ENCODE measurements around the gene FUT6.
"Not testable (repeated sequence)": the region's sequence is repeated elsewhere in the genome, so short reads cannot be mapped to it uniquely, and the experiment has no call there.

FUT6 gene

GRCh38 chr19:5787409-5788182, 51.9 kb downstream of the FUT6 start:
- no peak for DNase-seq (ENCODE audit: extremely low read depth in 1 of 2, low read depth in 1 of 2)

GRCh38 chr19:5786593-5787408, 52.7 kb downstream of the FUT6 start:
- no peak for DNase-seq (ENCODE audit: extremely low read depth in 1 of 2, low read depth in 1 of 2)

GRCh38 chr19:5785423-5785822, 54.1 kb downstream of the FUT6 start:
- DNase-seq (ENCODE audit: extremely low read depth in 1 of 2, low read depth in 1 of 2), result no peak

DNA sequence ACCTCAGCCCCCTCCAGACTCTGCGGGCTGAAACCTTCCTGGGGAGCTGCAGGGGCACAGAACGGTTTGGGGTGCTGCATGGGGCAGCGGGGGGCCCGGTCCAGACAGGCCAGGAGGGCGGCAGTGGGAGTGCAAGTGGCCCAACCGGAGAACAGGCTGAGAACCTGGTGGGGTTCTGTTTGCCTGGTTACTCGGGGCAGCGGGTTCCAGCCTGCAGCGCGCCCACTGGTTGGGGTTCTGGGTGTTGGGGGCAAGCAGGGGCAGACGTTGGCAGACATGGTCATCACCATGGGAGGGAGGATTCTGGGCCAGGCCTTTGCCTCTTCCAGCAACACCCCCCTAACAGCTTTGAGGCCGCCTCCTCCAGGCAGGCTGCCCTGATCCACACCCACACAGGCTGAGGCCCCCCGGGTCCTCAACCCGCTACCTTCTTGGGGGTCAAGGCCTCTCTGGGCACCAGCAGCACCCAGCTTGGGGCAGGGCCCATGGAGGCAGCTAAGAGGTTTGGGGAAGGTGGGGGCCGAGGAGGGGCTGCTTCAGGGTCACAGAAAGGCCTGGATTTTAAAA, 54.8 kb downstream of the FUT6 start, which contains the start of gene PRR22:
PRR22 (minus strand) TSS at position 166 of the 567 bp plus-strand sequence; CDS start at position 80, 86 bp downstream.
- DNase-seq (ENCODE audit: extremely low read depth in 1 of 2, low read depth in 1 of 2), result no peak

DNA sequence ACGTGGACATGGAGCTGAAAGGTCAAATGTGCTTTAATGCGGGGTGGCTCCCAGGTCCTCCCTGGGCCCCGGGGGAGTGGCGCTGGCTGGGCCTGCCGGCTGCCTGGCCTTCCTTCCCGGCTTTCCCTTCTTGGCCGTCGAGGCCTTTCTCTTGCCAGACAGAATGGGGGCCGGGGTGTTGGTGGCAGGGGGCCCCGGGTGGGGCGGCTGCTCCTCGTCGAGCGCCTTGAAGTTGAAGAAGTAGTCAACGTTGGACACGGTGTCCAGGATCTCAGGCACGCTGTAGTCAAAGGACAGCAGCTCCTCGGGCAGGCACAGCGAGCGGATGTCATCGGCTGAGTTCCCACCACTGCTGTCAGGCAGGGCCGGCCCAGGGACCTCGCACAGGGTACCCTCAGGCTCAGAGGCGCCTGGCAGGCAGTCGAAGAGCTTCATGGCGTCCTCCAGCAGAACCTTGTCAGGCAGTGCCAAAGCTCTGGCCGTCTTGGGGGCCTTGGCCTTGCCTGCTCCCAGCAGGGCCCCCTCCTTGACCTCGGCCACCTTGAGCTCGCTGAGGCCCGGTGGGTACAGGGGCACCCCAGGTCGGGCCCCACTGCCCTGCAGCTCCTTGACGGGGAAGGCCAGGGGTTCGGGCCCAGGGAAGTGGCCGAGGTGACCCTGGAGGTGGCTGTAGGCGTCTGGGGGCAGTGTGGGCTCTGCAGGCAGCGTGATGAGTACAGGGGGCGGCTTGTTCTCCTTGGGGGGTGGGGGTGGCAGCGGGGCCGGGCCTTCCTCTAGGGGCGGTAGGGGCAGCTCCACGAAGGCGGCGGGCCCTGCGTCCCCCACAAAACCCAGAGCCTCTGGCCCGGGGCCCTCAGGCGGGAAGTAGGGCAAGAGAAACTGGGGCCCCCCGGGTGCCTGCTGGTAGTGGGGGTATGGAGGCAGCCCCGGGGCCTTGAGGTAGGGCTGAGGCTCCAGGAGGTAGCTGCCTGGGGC, 56.3 kb downstream of the FUT6 start:
- DNase-seq (ENCODE audit: extremely low read depth in 1 of 2, low read depth in 1 of 2), result no peak

- DNase-seq (ENCODE audit: extremely low read depth in 1 of 2, low read depth in 1 of 2), result no peak
Observed at GRCh38 chr19:5782322-5782721, 57.2 kb downstream of the FUT6 start.

DNA sequence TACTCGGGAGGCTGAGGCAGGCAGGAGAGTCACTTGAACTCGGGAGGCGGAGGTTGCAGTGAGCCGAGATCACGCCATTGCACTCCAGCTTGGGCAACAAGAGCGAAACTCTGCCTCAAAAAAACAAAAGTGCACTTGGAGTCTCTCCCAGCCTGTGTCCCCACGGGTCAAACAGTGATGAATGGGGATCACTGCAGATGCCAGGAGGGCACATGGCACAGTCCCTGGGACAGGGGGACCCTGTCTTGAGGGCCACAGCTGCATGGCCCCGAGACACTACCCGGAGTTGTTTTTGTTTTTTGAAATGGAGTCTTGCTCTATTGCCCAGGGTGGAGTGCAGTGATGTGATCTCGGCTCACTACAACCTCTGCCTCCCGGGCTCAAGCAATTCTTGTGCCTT, 58.6 kb downstream of the FUT6 start:
- not testable (repeated sequence) for DNase-seq (ENCODE audit: extremely low read depth in 1 of 2, low read depth in 1 of 2)

Measured in stimulated activated CD8-positive, alpha-beta memory T cell treated with anti-CD3 and anti-CD28 coated beads, Interleukin-7, amount 100 ng/mL, for 48 hours (primary cell).